ENCODE data around the gene AWAT2. TPM values are rescaled to one million over a fixed set of nuclear protein-coding genes. Genes with fewer than 3 reads are reported as not detected.

AWAT2 gene
- total RNA-seq, 1 donor from 2014 or later, result not detected

DNA sequence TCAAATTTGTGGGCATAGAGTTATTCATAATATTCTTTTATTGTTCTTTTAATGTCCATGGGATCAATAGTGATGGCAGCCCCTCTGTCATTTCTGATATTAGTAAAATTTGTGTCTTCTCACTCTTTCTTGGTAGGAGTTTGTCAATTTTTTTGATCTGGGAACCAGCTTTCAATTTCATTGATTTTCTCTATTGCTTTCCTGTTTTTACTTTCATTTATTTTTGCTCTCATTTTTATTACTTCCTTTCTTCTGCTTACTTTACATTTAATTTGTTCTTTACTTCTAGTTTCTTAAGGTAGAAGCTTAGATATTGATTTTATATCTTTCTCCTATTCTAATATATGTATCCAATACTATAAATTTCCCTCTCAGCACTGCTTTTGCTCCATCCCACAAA is 40.7 kb downstream of the AWAT2 start:
- Mint-ChIP-seq H3K27ac (no peak overlapping the region), H3K9me3 (no peaks in the 10 kb centered on the region), H3K36me3 (no peaks in the 10 kb centered on the region), H3K4me3 (no peak overlapping the region), H3K4me1 (no peaks in the 10 kb centered on the region), H3K27me3 (ENCODE audit: insufficient read depth, low read depth) (no peaks in the 10 kb centered on the region)
- Histone ChIP-seq H3K4me3 (no peak overlapping the region), H3K4me2 (no peak overlapping the region), H3K27me3 (no peaks in the 10 kb centered on the region), H3K79me2 (ENCODE audit: low read depth) (no peaks in the 10 kb centered on the region), H3F3A (ENCODE audit: low read depth) (no peaks in the 10 kb centered on the region), H4K20me1 (ENCODE audit: low read depth) (no peaks in the 10 kb centered on the region), H3K4me1 (no peaks in the 10 kb centered on the region), H3K9me3 (ENCODE audit: low read depth) (peaks cover 3% of the 10 kb centered on the region), H2AFZ (replicated peaks) (no peak overlapping the region), H3K36me3 (no peaks in the 10 kb centered on the region), H3K27ac (no peak overlapping the region), H3K9ac (no peak overlapping the region)
- DNase-seq (ENCODE audit: low spot score), result no peak
- TF ChIP-seq EZH2 (IDR thresholded peaks at IDR 0.05), result no peak
- no peak for TF ChIP-seq EZH2phosphoT487 (IDR thresholded peaks at IDR 0.05)
- TF ChIP-seq, protein P1, sequence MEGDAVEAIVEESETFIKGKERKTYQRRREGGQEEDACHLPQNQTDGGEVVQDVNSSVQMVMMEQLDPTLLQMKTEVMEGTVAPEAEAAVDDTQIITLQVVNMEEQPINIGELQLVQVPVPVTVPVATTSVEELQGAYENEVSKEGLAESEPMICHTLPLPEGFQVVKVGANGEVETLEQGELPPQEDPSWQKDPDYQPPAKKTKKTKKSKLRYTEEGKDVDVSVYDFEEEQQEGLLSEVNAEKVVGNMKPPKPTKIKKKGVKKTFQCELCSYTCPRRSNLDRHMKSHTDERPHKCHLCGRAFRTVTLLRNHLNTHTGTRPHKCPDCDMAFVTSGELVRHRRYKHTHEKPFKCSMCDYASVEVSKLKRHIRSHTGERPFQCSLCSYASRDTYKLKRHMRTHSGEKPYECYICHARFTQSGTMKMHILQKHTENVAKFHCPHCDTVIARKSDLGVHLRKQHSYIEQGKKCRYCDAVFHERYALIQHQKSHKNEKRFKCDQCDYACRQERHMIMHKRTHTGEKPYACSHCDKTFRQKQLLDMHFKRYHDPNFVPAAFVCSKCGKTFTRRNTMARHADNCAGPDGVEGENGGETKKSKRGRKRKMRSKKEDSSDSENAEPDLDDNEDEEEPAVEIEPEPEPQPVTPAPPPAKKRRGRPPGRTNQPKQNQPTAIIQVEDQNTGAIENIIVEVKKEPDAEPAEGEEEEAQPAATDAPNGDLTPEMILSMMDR (IDR thresholded peaks at IDR 0.05), result no peak

DNA sequence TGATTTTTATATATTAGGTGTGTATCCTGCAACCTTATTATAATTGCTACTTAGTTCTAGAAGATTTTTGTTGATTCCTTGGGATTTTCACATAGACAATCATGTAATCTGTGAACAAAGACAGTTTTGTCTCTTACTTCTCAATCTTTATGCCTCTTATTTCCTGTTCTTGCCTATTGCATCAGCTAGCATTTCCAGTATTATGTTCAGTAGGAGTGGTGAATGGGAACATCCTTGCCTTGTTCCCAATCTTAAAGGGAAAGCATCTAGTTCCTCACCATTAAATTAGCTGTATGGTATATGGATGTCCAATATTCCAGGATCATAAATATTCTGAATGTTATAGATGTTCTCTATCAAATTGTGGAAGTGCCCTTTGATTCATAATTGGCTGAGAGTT is 41.8 kb downstream of the AWAT2 start:
- no peaks in the 10 kb centered on the region for H3K27me3 Mint-ChIP-seq (ENCODE audit: insufficient read depth, low read depth)

DNA sequence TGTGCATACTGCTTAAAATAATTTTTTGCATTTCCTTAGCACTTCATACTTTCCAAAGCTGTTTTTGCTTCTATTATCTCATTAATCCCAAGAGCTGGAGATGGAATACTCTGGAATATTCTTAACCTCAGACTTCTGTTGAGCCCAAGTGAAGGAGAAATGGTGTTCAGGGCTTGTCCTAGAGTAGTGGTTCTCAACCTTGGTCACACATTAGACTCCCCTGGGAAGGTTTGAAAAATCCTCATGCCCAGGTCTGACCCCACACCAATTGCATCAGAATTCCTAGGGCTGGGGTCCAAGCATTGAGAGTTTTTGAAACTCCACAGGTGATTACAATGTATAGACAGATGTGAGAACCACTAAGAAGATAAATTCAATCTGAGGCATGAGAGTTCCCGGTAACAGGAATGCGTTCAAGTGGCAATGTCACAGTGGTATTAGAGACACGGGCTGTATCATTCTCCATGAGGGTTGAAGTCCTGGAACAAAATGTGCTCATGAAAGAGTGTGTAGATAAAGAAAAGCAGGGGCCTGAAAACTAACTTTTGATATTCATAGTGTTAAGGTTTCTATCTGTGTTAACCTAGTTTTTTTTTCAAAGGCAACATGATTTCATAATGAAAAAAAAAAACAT is 47.9 kb downstream of the AWAT2 start:
- Histone ChIP-seq H3K27me3 (no peaks in the 10 kb centered on the region), H4K20me1 (ENCODE audit: low read depth) (no peaks in the 10 kb centered on the region), H3K4me2 (no peak overlapping the region), H3K27ac (no peak overlapping the region), H3K36me3 (no peaks in the 10 kb centered on the region), H2AFZ (replicated peaks) (no peak overlapping the region), H3K4me1 (no peaks in the 10 kb centered on the region), H3F3A (ENCODE audit: low read depth) (no peaks in the 10 kb centered on the region), H3K9ac (no peak overlapping the region), H3K9me3 (ENCODE audit: low read depth) (no peaks in the 10 kb centered on the region), H3K4me3 (no peak overlapping the region), H3K79me2 (ENCODE audit: low read depth) (no peaks in the 10 kb centered on the region)
- no peaks in the 10 kb centered on the region for H3K36me3 Mint-ChIP-seq
- H3K27ac Mint-ChIP-seq, result no peak overlapping the region
- TF ChIP-seq EZH2phosphoT487 (IDR thresholded peaks at IDR 0.05) (no peak), EZH2 (IDR thresholded peaks at IDR 0.05) (no peak)
- TF ChIP-seq, protein P1 (IDR thresholded peaks at IDR 0.05), result no peak
- peaks cover 5% of the 10 kb centered on the region for H3K9me3 Mint-ChIP-seq
- no peaks in the 10 kb centered on the region for H3K27me3 Mint-ChIP-seq (ENCODE audit: insufficient read depth, low read depth)
- DNase-seq (ENCODE audit: low spot score), result no peak
- H3K4me3 Mint-ChIP-seq, result no peak overlapping the region
- H3K4me1 Mint-ChIP-seq, result no peaks in the 10 kb centered on the region

More for the DNA sequence above, 41.8 kb downstream of the AWAT2 start:
- Histone ChIP-seq H2AFZ (replicated peaks) (no peak overlapping the region), H3F3A (ENCODE audit: low read depth) (no peaks in the 10 kb centered on the region), H3K36me3 (no peaks in the 10 kb centered on the region), H3K4me3 (no peak overlapping the region), H3K79me2 (ENCODE audit: low read depth) (no peaks in the 10 kb centered on the region), H4K20me1 (ENCODE audit: low read depth) (no peaks in the 10 kb centered on the region), H3K9ac (no peak overlapping the region), H3K27me3 (no peaks in the 10 kb centered on the region), H3K9me3 (ENCODE audit: low read depth) (peaks cover 3% of the 10 kb centered on the region), H3K27ac (no peak overlapping the region), H3K4me2 (no peak overlapping the region), H3K4me1 (no peaks in the 10 kb centered on the region)
- Mint-ChIP-seq H3K4me1 (no peaks in the 10 kb centered on the region), H3K36me3 (no peaks in the 10 kb centered on the region), H3K27ac (no peak overlapping the region), H3K4me3 (no peak overlapping the region), H3K9me3 (no peaks in the 10 kb centered on the region)
- TF ChIP-seq, protein P1 (IDR thresholded peaks at IDR 0.05), result no peak
- TF ChIP-seq EZH2 (IDR thresholded peaks at IDR 0.05) (no peak), EZH2phosphoT487 (IDR thresholded peaks at IDR 0.05) (no peak)
- no peak for DNase-seq (ENCODE audit: low spot score)
